Umbilical cord (tissue), 2 donors: ENCODE measurements around the gene CEP20. TPM values are rescaled to one million over a fixed set of nuclear protein-coding genes. Genes with fewer than 3 reads are reported as not detected.

Experiments used
- DNase-seq: peaks from one replicate; pipeline ENCODE4 v3.0.0-alpha.2; 2015; ENCODE audit warnings: low spot score
- total RNA-seq: library from RNA; depleted of rRNA; stranded (reverse); fragments of >200 nt; gene quantifications from one replicate; pipeline ENCODE4 v1.2.3, GENCODE V29; 2014; ENCODE audit warnings: low replicate concordance; ENCODE audit not compliant: insufficient read depth

The CEP20 gene
- total RNA-seq, 1 donor from 2014 or later = 45.3 TPM

DNA sequence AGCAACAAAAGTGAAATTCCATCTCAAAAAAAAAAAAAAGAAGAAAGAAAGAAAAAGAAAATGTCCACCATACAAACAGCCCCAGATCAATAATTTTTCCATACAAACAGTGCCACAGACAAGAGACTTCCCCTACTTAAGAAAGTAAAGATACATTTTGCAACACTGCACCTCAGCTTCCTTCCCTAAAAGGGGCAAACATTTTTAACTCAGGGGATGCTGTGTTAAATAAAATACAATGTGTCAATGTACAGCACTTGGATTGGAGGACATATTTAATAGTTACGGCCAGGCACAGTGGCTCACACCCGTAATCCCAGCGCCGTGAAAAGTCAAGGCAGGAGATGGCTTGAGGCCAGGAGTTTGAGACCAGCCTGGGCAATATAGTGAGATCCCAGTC, 53.9 kb downstream of the CEP20 start:
- no peak for DNase-seq

DNA sequence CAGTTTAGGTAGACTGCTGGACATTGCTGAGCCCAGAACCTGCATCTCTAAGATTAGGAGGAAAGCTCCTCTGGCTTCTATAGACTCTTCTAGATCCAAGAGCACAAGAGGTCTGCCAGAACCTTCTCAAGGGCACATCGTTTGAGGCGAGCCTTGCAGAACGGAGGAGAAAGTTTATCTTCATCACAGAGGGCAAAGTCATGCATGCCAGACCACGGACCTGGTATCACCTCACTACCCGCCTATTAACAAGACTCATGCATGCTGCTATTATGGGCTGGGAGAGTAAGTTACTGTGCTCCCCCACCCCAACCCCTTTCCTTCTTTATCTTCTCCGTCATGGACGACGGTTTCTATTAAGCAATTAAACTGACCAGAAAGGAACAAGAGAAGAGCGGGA, 54.9 kb downstream of the CEP20 start:
- no peak for DNase-seq

DNA sequence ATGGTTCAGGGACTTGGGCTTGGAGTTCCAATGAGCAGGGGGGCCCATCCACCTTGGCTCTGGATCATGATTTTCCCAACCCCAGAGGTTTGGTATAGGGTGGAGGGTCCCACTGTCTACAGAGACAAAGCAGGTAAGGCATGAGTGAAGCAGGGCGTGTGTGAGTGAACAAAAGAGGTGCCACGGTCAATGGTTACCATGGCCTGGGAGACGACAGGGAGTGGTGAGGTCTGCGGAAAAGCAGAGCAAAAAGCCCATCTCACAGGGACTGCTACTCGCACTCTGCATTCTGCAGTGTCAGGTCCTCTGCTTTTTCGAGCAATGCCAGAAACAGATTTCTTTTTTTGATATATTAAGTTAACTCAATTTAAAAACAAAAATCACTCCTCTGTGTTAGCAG, 56.2 kb downstream of the CEP20 start:
- DNase-seq = no peak

DNA sequence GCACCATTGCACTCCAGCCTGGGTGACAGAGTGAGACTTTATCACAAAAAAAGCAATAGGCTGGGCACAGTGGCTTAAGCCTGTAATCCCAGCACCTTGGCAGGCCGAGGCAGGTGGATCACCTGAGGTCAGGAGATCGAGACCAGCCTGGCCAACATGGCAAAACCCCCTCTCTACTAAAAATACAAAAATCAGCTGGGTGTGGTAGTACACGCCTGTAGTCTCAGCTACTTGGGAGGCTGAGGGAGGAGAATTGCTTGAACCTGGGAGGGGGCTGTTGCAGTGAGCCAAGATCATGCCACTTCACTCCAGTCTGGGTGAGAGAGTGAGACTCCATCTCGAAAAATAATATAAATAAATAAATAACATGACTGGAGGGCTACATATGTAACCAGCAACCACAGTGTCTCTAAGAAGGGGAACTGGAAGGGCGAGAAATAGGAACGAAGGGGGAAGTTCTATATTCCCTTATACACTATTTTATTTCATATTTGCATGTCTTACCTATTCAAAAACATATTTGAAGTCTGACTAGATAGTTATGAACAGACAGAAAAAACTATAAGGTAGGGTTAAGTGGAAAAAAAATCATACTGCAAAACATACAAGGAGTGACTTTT, 57.5 kb downstream of the CEP20 start:
- DNase-seq = no peak

DNA sequence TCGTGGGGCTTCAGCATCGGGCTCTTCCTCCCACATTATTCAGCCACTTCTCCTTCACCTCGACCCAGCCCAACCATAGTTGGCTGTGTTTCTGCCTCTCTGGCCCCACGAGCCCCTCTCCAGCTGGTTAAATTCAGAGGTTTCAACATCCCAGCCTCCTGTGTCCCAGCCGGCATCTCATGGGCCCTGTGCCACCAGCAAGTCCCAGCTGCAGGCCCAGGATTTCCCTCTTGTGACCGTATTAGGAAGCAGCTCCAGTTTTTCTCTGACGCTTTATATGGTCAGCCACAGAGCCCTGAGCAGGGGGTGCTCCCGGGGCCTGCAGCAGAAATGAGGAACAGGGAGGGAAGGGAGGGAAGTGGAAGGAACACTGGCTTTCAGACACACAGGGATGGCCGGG, 58.9 kb downstream of the CEP20 start:
- DNase-seq = peak; percentile 70

DNA sequence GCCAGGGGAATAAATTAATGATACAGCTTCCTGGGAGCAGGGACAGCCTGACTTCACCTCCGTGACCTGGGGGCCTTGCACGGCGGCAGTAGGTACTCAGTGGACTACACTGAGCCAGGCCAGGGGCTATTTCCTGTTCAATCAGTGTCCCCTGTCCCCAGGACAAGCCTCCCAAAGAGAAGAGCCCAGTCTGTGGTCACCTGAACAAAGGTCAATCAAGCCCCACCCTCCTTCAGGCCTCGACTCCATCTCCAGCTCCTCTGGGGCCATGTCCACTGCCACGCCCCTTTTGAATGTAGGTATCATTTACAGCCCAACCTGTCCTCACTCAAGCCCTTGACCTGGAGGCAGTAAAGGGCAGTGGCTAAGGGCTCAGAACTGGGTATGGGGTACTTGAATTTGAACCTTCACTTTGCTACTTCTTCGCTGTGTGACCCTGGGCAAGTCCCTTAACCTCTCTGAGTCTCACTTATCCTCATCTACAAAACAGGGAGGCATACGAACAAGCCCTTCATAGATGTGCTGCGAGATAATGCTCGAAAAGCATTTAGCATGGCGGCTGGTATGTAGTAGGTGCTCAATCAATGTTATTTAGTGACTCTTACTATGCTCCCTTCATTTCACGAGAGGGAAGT, 60.6 kb downstream of the CEP20 start:
- no peak for DNase-seq

DNA sequence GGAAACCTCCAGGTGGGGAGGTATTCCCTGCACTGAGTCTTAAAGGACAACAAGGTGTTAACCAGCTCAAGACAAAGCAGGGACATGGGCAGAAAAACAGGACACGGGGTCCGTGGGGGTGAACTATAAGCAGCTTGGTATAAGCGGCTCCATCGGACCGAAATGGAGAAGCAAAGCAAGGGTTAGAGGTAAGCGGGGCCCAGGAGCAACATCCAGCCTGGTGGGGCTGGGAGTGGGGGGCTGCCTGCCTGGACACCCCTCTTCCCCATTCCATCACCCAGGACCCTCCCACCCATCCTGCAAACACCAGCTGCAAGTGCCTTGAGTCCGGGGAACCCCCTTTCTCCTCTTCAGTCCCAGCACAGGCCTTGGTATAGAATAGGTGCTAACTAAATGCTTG, 61.1 kb downstream of the CEP20 start:
- no peak for DNase-seq

DNA sequence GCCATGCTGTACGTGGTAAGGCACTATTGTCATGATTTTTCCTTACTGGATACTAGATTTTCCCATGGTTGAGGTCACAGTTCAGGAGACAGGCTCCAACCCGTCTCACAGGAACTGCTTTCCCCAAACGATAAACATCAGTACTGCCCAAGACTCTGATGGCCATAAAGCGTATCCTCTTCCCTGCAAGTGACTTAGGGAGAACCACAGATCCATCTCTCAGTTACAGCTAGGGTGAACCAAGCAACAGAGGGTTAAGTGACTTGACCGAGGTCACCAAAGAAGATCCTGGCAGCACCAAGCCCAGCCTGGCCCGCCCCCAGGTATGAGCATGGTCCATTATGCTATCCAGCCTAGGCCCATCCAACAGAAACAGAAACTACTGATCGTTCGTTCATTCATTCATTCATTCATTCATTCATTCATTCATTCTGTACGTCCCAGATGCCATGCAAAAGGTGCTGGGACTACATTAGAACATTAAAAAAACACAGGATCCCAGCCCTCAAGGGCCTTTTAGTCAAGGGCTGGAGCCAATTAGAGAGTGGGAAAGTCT, 62.6 kb downstream of the CEP20 start:
- no peak for DNase-seq

DNA sequence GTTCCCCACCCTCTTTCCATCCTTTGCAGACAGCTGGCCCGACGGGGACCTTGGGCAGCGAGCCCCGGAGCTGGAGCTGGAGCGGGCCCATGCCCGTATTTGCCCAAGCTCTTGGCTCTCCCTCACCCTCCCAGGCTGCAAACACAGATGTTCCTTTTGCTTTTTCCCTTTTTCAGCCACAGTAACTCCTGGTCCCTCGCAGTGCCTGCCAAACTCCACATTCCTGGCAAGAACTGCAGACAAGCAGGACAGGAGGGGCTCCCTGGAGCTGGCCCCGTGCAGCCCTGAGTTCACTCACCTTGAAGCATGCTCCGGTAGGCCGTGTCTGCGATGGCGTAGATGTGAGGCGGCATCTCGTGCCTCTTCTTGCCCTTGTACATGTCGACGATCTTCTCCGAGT, 65.4 kb downstream of the CEP20 start:
- peak; percentile 32 for DNase-seq

DNA sequence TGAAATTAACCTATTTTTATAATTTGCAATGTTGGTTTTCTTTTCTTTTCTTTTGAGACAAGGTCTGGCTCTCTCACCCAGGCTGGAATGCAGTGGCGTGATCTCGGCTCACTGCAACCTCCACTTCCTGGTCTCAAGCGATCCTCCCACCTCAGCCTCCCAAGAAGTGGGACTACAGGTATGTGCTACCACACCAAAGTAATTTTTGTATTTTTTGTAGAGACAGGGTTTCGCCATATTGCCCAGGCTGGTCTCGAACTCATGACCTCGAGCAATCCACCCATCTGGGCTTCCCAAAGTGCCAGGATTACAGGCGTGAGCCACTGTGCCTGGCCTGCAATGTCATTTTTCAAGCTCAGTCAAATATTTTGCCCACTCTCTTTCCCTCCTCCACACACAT, 67.6 kb downstream of the CEP20 start:
- DNase-seq = no peak

DNA sequence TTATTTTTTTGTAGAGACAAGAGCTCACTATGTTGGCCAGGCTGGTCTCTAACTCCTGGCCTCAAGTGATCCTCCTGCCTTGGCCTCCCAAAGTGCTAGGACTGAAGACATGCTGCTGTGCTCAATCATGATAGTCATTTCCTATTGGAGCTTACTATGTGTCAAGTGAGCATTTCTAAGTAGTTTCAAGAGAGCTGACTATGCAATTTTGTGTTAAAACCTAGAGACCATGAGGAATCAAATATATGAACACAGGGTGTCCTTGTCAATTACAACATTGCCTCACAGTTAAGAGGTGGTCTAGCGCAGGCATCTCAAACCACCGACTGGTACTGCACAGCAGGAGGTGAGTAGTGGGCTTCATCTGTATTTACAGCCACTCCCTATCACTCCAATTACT, 69.4 kb downstream of the CEP20 start:
- no peak for DNase-seq

DNA sequence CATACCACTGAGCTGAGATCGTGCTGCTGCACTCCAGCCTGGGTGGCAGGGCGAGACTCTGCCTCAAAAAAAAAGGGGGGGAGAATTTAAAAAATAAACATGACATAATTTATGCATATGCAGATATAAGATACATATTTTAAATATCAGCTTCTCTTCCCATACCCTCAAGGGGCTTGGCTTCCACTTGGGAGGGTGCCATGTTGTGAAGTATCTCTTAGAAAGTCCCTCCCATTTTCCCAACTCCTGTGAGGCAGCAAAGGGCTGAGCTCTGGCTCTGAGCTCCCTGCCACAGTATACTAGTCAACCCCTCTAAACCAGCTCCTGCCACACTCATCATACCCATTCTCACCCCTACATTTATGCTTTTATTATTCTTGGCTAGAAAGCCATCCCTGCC, 71.0 kb downstream of the CEP20 start:
- no peak for DNase-seq

DNA sequence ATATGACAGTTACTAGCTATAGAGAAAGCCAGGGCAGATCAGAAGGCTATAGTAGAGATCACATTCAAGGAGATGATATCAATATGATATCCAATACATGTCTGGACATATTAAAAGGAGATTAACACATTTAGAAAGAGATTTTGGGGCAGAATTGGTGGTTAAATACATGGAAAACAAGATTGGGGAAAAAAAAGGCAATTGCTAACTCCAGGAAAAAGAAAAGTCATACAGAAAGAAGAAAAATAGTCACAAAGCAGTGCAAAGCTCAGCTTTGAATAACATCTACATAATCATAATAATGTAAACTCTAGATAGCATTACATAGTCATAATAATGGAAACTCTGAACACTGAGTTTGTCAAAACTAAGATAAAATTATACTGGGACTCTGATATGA, 72.2 kb downstream of the CEP20 start:
- no peak for DNase-seq

Other genes starting within 250 kb of the CEP20 start
- 22.4 TPM for gene MARF1, start 245.4 kb downstream of the CEP20 start, total RNA-seq
- gene NDE1, start 238.4 kb downstream of the CEP20 start, total RNA-seq = 67.7 TPM
- gene MYH11, start 31.6 kb downstream of the CEP20 start, total RNA-seq = 1,356 TPM
- 11.6 TPM for gene ABCC1, start 61.0 kb upstream of the CEP20 start, total RNA-seq